PFSK-1 (cell line): ENCODE data around the gene RP2.

Source experiments
- POLR2AphosphoS5 ChIP-seq: IDR thresholded peaks from 2 replicates; pipeline ENCODE4 v1.6.1; 2012; ENCODE audit warnings: low read depth, mild to moderate bottlenecking, control low read depth, low read length, moderate library complexity
- SIN3A ChIP-seq: IDR thresholded peaks from 2 replicates; pipeline ENCODE4 v1.6.1; 2012; ENCODE audit warnings: mild to moderate bottlenecking, low read length, moderate library complexity, borderline replicate concordance; ENCODE audit not compliant: insufficient read depth
- TF ChIP-seq, protein P1 (sequence below), 2 experiments: IDR thresholded peaks; 2 replicates each; pipeline versions ENCODE4 v1.6.1 to v1.8.0; 2011 to 2012; ENCODE audit warnings: low read depth in 2 of 2, low read length in 2 of 2, control low read depth in 1 of 2, inconsistent platforms in 1 of 2, mild to moderate bottlenecking in 1 of 2, moderate library complexity in 1 of 2; ENCODE audit not compliant: insufficient read depth in 1 of 2

DNA sequence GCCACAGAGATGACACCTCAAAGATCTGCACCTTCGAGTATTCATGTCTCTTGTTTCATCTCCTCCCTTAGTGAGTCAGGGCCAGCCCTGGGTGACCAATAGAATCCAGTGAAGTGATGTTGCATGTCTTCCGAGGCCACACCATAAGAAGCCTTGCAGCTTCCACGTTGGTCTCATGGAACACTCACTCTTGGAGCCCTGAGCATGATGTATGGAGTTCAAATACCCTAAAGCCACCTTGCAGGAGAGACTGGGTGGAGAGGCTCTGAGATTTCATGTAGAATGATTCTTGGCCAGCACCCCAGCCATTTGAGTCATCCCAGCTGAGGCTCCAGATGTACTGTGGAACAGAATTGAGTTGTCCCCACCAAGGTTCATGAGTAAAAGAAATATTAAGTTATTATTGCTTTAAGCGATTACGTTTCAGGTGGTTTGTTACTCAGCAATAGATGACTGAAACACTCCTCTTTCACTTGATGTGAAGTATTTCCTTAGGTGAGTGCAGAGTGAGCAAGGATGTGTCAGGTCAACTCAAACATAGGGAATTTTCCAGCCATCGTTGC is 5.0 kb upstream of the RP2 start:
- TF ChIP-seq POLR2AphosphoS5 = no peak
- TF ChIP-seq SIN3A = no peak
- TF ChIP-seq, protein P1, sequence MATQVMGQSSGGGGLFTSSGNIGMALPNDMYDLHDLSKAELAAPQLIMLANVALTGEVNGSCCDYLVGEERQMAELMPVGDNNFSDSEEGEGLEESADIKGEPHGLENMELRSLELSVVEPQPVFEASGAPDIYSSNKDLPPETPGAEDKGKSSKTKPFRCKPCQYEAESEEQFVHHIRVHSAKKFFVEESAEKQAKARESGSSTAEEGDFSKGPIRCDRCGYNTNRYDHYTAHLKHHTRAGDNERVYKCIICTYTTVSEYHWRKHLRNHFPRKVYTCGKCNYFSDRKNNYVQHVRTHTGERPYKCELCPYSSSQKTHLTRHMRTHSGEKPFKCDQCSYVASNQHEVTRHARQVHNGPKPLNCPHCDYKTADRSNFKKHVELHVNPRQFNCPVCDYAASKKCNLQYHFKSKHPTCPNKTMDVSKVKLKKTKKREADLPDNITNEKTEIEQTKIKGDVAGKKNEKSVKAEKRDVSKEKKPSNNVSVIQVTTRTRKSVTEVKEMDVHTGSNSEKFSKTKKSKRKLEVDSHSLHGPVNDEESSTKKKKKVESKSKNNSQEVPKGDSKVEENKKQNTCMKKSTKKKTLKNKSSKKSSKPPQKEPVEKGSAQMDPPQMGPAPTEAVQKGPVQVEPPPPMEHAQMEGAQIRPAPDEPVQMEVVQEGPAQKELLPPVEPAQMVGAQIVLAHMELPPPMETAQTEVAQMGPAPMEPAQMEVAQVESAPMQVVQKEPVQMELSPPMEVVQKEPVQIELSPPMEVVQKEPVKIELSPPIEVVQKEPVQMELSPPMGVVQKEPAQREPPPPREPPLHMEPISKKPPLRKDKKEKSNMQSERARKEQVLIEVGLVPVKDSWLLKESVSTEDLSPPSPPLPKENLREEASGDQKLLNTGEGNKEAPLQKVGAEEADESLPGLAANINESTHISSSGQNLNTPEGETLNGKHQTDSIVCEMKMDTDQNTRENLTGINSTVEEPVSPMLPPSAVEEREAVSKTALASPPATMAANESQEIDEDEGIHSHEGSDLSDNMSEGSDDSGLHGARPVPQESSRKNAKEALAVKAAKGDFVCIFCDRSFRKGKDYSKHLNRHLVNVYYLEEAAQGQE (IDR thresholded peaks at IDR 0.05; ENCODE audit: insufficient read depth in 1 of 2, low read depth in 2 of 2, low read length in 2 of 2) = no peak
